GM23338 (cell line): Measurements from ENCODE around the gene PCDHGB5. TPM values are rescaled to one million over a fixed set of nuclear protein-coding genes. Genes with fewer than 3 reads are reported as not detected.

Experiments used
- ATAC-seq: fragments of 200-7000 bp; cut with Tn5 transposase; 3 replicates; pipeline ENCODE4 v1.9.1; 2020
- DNase-seq: peaks from one replicate; pipeline ENCODE4 v3.0.0-alpha.2; 2015; ENCODE audit warnings: low spot score
- H2AFZ ChIP-seq: fragments of 200-600 bp; sonication (generic); 2 replicates; pipeline ENCODE4 v1.8.0; 2016; ENCODE audit warnings: antibody characterized with exemption, mild to moderate bottlenecking, moderate library complexity
- H3F3A ChIP-seq: fragments of 200-600 bp; sonication (generic); replicated peaks from 2 replicates; pipeline ENCODE4 v1.8.0; 2017; ENCODE audit warnings: antibody characterized with exemption, mixed run types, low read depth
- H3K27ac ChIP-seq: fragments of 200-600 bp; sonication (generic); 2 replicates; pipeline ENCODE4 v1.6.1; 2016; ENCODE audit warnings: low read depth
- H3K27me3 ChIP-seq: fragments of 200-600 bp; sonication (generic); 2 replicates; pipeline ENCODE4 v1.8.0; 2016; ENCODE audit warnings: mild to moderate bottlenecking, mixed run types, moderate library complexity; ENCODE audit not compliant: insufficient read depth
- H3K36me3 ChIP-seq: fragments of 200-600 bp; sonication (generic); 2 replicates; pipeline ENCODE4 v1.8.0; 2016; ENCODE audit warnings: mild to moderate bottlenecking; ENCODE audit not compliant: insufficient read depth
- H3K4me1 ChIP-seq: fragments of 200-600 bp; sonication (generic); 2 replicates; pipeline ENCODE4 v1.8.0; 2016; ENCODE audit warnings: mild to moderate bottlenecking, moderate library complexity; ENCODE audit not compliant: insufficient read depth
- H3K4me2 ChIP-seq: fragments of 200-600 bp; sonication (generic); 2 replicates; pipeline ENCODE4 v1.7.1; 2017; ENCODE audit warnings: mixed run types
- H3K4me3 ChIP-seq: fragments of 200-600 bp; sonication (generic); 2 replicates; pipeline ENCODE4 v1.6.1; 2016; ENCODE audit warnings: mixed run types
- H3K79me2 ChIP-seq: fragments of 200-600 bp; sonication (generic); replicated peaks from 2 replicates; pipeline ENCODE4 v1.8.0; 2017; ENCODE audit warnings: mild to moderate bottlenecking; ENCODE audit not compliant: insufficient read depth
- H3K9me2 ChIP-seq: fragments of 200-600 bp; sonication (generic); 2 replicates; pipeline ENCODE4 v1.8.0; 2017; ENCODE audit not compliant: insufficient read depth
- H4K20me1 ChIP-seq: fragments of 200-600 bp; sonication (generic); replicated peaks from 2 replicates; pipeline ENCODE4 v1.8.0; 2017; ENCODE audit warnings: mild to moderate bottlenecking; ENCODE audit not compliant: insufficient read depth
- H3K27ac Mint-ChIP-seq: 2 replicates; pipeline ENCODE4 v1.8.0; 2020; ENCODE audit warnings: inconsistent platforms, mild to moderate bottlenecking, moderate library complexity, mixed read lengths
- H3K27me3 Mint-ChIP-seq: 3 replicates; pipeline ENCODE4 v1.8.0; 2022; ENCODE audit warnings: low read depth, mild to moderate bottlenecking, moderate library complexity, mixed read lengths, inconsistent platforms; ENCODE audit not compliant: insufficient read depth, poor library complexity
- H3K36me3 Mint-ChIP-seq: 3 replicates; pipeline ENCODE4 v1.8.0; 2021; ENCODE audit warnings: low read depth, mild to moderate bottlenecking, inconsistent platforms, moderate library complexity, mixed read lengths
- H3K4me1 Mint-ChIP-seq: 3 replicates; pipeline ENCODE4 v1.8.0; 2020; ENCODE audit warnings: mild to moderate bottlenecking, inconsistent platforms, mixed read lengths
- H3K4me3 Mint-ChIP-seq: 3 replicates; pipeline ENCODE4 v1.8.0; 2021; ENCODE audit warnings: moderate library complexity, mild to moderate bottlenecking, inconsistent platforms, mixed read lengths
- H3K9me3 Mint-ChIP-seq: 3 replicates; pipeline ENCODE4 v1.8.0; 2020; ENCODE audit warnings: moderate library complexity, mild to moderate bottlenecking, inconsistent platforms, mixed read lengths
- CREB1 ChIP-seq: fragments of 250-450 bp; sonication (Bioruptor Pico); IDR thresholded peaks from 2 replicates; pipeline ENCODE4 v1.5.0; 2020; ENCODE audit warnings: low read depth, mild to moderate bottlenecking, moderate library complexity
- CTCF ChIP-seq, 2 experiments: fragments of 200-600 bp in 1 of 2; sonication (generic) in 1 of 2; conservative IDR thresholded peaks; 2 replicates each; pipeline versions ENCODE4 v1.5.1 to v1.6.1; 2016 to 2017; ENCODE audit warnings: antibody characterized with exemption in 2 of 2, low read depth in 2 of 2, mild to moderate bottlenecking in 2 of 2, moderate library complexity in 1 of 2
- ETS1 ChIP-seq: IDR thresholded peaks from 2 replicates; pipeline ENCODE4 v1.6.1; 2016; ENCODE audit warnings: antibody characterized with exemption
- EZH2 ChIP-seq: fragments of 200-600 bp; sonication (generic); IDR thresholded peaks from one replicate; pipeline ENCODE4 v1.8.0; 2017; ENCODE audit warnings: antibody characterized with exemption, mild to moderate bottlenecking, low read depth; ENCODE audit not compliant: unreplicated experiment
- EZH2phosphoT487 ChIP-seq: fragments of 200-600 bp; sonication (generic); IDR thresholded peaks from one replicate; pipeline ENCODE4 v1.8.1; 2018; ENCODE audit warnings: antibody characterized with exemption; ENCODE audit not compliant: unreplicated experiment
- JUNB ChIP-seq: IDR thresholded peaks from one replicate; pipeline ENCODE4 v1.6.1; 2016; ENCODE audit warnings: antibody characterized with exemption; ENCODE audit not compliant: unreplicated experiment
- NANOG ChIP-seq: IDR thresholded peaks from 2 replicates; pipeline ENCODE4 v1.6.1; 2016; ENCODE audit warnings: antibody characterized with exemption, borderline replicate concordance
- POLR2AphosphoS5 ChIP-seq: IDR thresholded peaks from 2 replicates; pipeline ENCODE4 v1.6.1; 2016; ENCODE audit warnings: antibody characterized with exemption, low read depth
- REST ChIP-seq: IDR thresholded peaks from one replicate; pipeline ENCODE4 v1.6.1; 2018; ENCODE audit warnings: antibody characterized with exemption; ENCODE audit not compliant: unreplicated experiment
- STAT1 ChIP-seq: IDR thresholded peaks from one replicate; pipeline ENCODE4 v1.6.1; 2016; ENCODE audit warnings: antibody characterized with exemption; ENCODE audit not compliant: unreplicated experiment
- ZNF114 ChIP-seq: fragments of 250-450 bp; sonication (Bioruptor Pico); IDR thresholded peaks from 2 replicates; pipeline ENCODE4 v1.5.0; 2020; ENCODE audit warnings: mild to moderate bottlenecking, moderate library complexity
- ZNF331 ChIP-seq: fragments of 250-450 bp; sonication (Bioruptor Pico); IDR thresholded peaks from 2 replicates; pipeline ENCODE4 v1.5.0; 2020; ENCODE audit warnings: low read depth, mild to moderate bottlenecking, moderate library complexity
- ZNF462 ChIP-seq: fragments of 250-450 bp; sonication (Bioruptor Pico); IDR thresholded peaks from 2 replicates; pipeline ENCODE4 v1.5.0; 2020; ENCODE audit warnings: mild to moderate bottlenecking, moderate library complexity
- polyA plus RNA-seq: library from polyadenylated mRNA; unstranded; fragments of >200 nt; fragmentation: Nextera tagmentation; extraction: Ambion mirVana; gene quantifications from 2 replicates; pipeline ENCODE4 v1.2.1, GENCODE V29; 2016
- total RNA-seq: library from RNA; depleted of rRNA; stranded (reverse); fragments of >200 nt; shearing (Covaris generic); gene quantifications from 2 replicates; pipeline ENCODE4 v1.2.3, GENCODE V29; 2014

PCDHGB5 gene
- total and polyA plus RNA-seq, 2 experiments from 2014 or later: 2.5 to 18.5 TPM

GRCh38 chr5:141434006-141434405 lies 36.3 kb downstream of the PCDHGB5 start:
- Mint-ChIP-seq H3K27me3 (peaks cover 6% of the 10 kb centered on the region), H3K27ac (no peak overlapping the region), H3K4me3 (no peak overlapping the region), H3K4me1 (no peaks in the 10 kb centered on the region), H3K9me3 (peaks cover 48% of the 10 kb centered on the region), H3K36me3 (peaks cover 42% of the 10 kb centered on the region)
- Histone ChIP-seq H3K9me2 (no peaks in the 10 kb centered on the region), H3K79me2 (no peaks in the 10 kb centered on the region), H3F3A (no peaks in the 10 kb centered on the region), H3K36me3 (peaks cover 8% of the 10 kb centered on the region; the same call in 1 of the 2 replicates), H4K20me1 (no peaks in the 10 kb centered on the region), H3K4me1 (peaks cover 1% of the 10 kb centered on the region; the same call in 1 of the 2 replicates), H3K27me3 (no peaks in the 10 kb centered on the region), H3K27ac (no peak overlapping the region), H3K4me2 (no peak overlapping the region), H2AFZ (no peak overlapping the region), H3K4me3 (no peak overlapping the region)
- ATAC-seq: no peak
- DNase-seq: no peak
- TF ChIP-seq CREB1 (CRISPR knock-in tag) (no peak), ZNF331 (no peak), ETS1 (no peak), ZNF462 (CRISPR knock-in tag) (no peak), EZH2phosphoT487 (no peak), CTCF (conservative IDR thresholded peaks at IDR 0.05; ENCODE audit: low read depth in 2 of 2) (no peak), NANOG (no peak), JUNB (no peak), POLR2AphosphoS5 (no peak), STAT1 (no peak), EZH2 (no peak), REST (no peak), ZNF114 (CRISPR knock-in tag) (no peak)
